MM.1S (cell line): ENCODE data around the gene WNK2.

Experiments used
- CTCF ChIP-seq: fragments of 300-600 bp; sonication (generic); IDR thresholded peaks from 2 replicates; pipeline ENCODE4 v1.5.1; 2016; ENCODE audit warnings: antibody characterized with exemption, low read length, mixed read lengths
- EZH2 ChIP-seq: fragments of 300-600 bp; sonication (generic); optimal IDR thresholded peaks from 2 replicates; pipeline ENCODE3; 2017; ENCODE audit warnings: low read depth, mild to moderate bottlenecking, antibody characterized with exemption, low read length, mixed read lengths

- TF ChIP-seq EZH2 = no peak
- no peak for TF ChIP-seq CTCF
These were observed 36.7 kb downstream of the WNK2 start for GRCh38 chr9:93220627-93221026.
